H1 (cell line): ENCODE data around the gene ZBTB20. TPM values are rescaled to one million over a fixed set of nuclear protein-coding genes. Genes with fewer than 3 reads are reported as not detected.

Experiments used
- BCL11A ChIP-seq, 2 experiments: IDR thresholded peaks; one replicate each; pipeline ENCODE4 v1.6.1; 2011; ENCODE audit warnings: low read depth in 2 of 2, low read length in 2 of 2, mild to moderate bottlenecking in 2 of 2
- CEBPB ChIP-seq: IDR thresholded peaks from 2 replicates; pipeline ENCODE4 v1.6.1; 2012; ENCODE audit warnings: low read depth, low read length
- CHD7 ChIP-seq: fragments of 300-600 bp; sonication (generic); IDR thresholded peaks from 2 replicates; pipeline ENCODE4 v1.7.1; 2012; ENCODE audit warnings: low read length, moderate library complexity, mild to moderate bottlenecking, inconsistent platforms; ENCODE audit not compliant: insufficient replicate concordance
- NRF1 ChIP-seq: IDR thresholded peaks from 2 replicates; pipeline ENCODE4 v1.6.1; 2011; ENCODE audit warnings: mild to moderate bottlenecking, low read depth, low read length, improper control_type of control experiment
- RFX5 ChIP-seq: IDR thresholded peaks from 2 replicates; pipeline ENCODE4 v1.6.1; 2011; ENCODE audit warnings: low read depth, low read length, improper control_type of control experiment, borderline replicate concordance
- TAF1 ChIP-seq: IDR thresholded peaks from 2 replicates; pipeline ENCODE4 v1.6.1; 2011; ENCODE audit warnings: mild to moderate bottlenecking, low read depth, low read length
- YY1 ChIP-seq: IDR thresholded peaks from 2 replicates; pipeline ENCODE4 v1.6.1; 2011; ENCODE audit warnings: low read depth, mild to moderate bottlenecking, low read length
- polyA plus RNA-seq, 7 experiments: library from polyadenylated mRNA; depleted of rRNA in 3 of 7; stranded (reverse) in 5 of 7; unstranded in 2 of 7; fragments of >200 nt in 5 of 7; fragments of 200-250 nt in 2 of 7; gene quantifications; 1 replicate in 5 of 7; 2 replicates in 1 of 7; 4 replicates in 1 of 7; pipeline versions ENCODE4 v1.2.1 to v1.2.3, GENCODE V29; 2011 to 2013; ENCODE audit warnings: missing spikeins in 2 of 7, mixed read lengths in 2 of 7
- total RNA-seq: library from RNA; stranded (reverse); fragmentation: NEBNext Ultra II Directional; extraction: Animal tissue kit (Norgen Biotek cat#: 25700); gene quantifications from 2 replicates; pipeline ENCODE4 v1.2.1, GENCODE V29; 2021

ZBTB20 gene
- total and polyA plus RNA-seq, 2 of the 8 experiments (the other 6 are each of a cell fraction or from before 2014, with no cell fraction given), result 0.35 to 1.3 TPM

DNA sequence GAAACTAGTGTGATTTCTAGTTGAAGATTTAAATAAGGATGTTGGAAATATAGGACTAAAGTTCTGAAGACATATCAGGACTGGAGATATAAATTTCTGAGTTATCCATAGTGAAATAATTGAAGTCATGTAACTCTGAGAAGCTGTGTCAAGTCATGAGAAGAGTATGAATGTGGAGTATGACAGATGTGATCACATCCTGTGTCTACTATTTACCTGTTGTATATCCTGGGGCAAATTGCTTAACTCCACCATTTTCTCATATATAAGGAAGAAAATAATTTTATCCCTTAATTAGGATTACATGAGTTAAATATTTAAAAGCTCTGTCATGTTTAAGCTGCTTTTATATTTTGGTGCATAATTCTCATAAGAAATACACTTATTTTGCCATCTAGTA is 350.3 kb downstream of the ZBTB20 start (continued):
- no peak for TF ChIP-seq BCL11A (IDR thresholded peaks at IDR 0.05; ENCODE audit: low read depth in 2 of 2, low read length in 2 of 2)
- TF ChIP-seq NRF1, result no peak
- TF ChIP-seq CHD7, result no peak
- TF ChIP-seq RFX5, result no peak
- TF ChIP-seq TAF1, result no peak
- no peak for TF ChIP-seq YY1
- no peak for TF ChIP-seq CEBPB
